Cardiac ventricle fibroblast (primary cell): ENCODE data around the gene VAT1. TPM values are rescaled to one million over a fixed set of nuclear protein-coding genes. Genes with fewer than 3 reads are reported as not detected.

Source experiments
- total RNA-seq: library from RNA; depleted of rRNA; stranded (reverse); fragments of >200 nt; gene quantifications from 2 replicates; pipeline ENCODE4 v1.2.3, GENCODE V29; 2015

The VAT1 gene
- total RNA-seq = 154 and 167 TPM in 2 replicates

DNA sequence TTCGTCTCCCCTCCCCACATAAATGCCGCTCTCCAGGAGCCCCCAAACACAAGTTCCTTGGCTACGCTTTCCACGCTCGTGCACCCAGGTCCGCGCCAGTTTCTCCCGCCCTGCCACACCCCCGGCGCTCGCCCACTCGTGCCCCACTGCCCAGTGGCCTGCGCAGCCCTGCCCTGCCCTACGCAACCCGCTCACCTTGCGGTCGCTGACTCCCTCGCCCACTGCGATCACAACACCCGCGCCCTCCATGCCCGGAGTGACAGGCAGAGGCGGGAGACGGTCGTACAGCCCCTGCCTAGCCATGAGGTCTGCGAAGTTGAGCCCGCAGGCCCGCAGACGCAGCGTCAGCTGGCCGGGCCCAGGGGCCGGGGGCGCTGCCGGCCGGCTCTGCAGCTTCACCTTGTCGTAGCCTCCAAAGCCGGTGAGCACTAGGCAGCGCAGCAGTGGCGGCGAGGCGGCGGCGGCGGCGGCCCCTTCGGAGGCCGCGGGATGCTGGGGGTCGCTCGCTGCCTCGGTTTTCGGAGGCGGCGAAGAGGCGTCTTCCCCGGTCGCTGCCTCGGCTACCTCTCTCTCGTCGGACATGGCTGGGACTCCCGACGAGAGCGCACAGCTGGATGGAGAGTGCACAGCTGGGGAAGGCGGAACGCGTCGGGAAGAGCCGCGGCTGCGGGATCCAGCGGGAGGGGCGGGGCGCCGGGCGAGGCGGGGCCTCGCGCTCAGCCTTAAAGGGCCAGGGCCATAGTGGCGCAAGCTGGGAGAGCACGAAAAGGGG, at the start of gene VAT1:
Gene VAT1, minus strand, starts transcription at position 645 of the 772 bp plus-strand sequence. Its CDS starts 63 bp downstream, at position 582.

GRCh38 chr17:43024407-43025289, 2.5 kb upstream of the VAT1 start, which contains the start of gene RND2:
Gene RND2 (plus strand): TSS chr17:43025231. CDS start chr17:43025348, 117 bp downstream.

GRCh38 chr17:43006639-43007551, 15.3 kb downstream of the VAT1 start, which contains the start of gene IFI35:
Gene IFI35 (plus strand): TSS chr17:43006784. CDS start chr17:43006948, 164 bp downstream.

DNA sequence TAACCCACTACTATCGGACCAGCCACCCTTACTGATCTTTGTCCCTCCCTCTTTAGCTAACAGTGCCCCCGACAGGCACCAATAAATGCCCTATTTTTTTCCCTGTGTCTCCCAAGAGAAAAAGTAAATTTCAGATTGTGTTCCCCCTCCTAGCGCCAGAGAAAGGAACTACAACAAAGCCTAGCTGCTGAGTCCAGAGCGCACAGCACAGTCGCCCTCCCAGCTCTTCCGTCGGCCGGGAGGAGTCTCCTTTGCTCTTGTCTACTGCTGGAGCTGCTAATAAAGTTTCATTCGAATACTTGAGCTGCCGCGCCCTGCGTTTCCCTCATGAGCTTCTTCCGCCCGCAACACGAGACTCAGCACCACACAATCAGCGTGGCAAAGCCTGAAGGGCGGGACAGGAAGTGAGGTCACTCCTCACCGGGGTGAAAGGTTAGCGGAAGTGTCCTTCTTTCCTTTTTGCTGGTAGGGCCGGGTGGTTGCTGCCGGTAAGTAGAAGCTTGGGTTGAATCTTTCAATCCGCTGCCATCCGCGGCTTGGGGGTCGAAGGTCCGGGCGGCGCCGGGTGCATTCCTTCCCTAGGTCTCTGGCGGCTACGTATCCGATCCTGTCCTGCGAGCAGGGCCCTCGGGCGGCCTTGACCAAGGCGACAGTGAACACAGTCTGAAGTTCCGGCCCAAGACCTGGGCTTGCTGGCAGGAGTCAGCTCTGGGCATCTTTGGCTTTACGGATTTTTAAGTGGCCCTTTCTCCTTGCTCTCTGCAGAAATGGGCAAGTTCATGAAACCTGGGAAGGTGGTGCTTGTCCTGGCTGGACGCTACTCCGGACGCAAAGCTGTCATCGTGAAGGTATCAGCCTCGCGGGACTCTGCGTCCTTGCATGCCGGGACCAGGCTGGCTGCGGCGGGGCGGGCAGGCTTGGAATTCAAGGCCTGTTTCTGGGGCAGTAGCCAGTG, 23.9 kb downstream of the VAT1 start, which contains the start of gene RPL27:
Gene RPL27, plus strand, starts transcription at position 436 of the 955 bp plus-strand sequence. Its CDS starts 332 bp downstream, at position 768.

DNA sequence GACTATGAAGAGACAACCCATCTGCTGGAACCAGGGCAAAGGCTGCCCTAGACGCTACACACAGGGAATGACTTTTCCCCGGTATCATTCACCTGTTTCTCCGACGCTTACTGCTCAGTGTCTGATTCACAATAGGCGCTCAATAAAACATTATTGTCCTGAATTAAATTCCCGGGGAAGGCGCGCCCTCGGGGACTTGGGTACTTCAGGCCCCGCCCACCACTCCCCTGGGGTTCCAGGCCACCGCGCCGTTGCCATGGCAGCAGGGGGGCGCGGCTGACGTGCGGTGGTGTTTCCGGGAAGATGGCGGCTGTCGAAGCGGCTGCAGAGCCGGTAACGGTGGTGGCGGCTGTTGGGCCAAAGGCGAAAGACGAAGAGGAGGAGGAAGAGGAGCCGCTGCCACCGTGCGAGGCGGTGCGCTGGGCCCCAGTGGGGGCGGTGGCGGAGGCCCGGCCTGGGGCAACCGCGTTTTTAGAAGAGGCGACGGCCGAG, 41.9 kb downstream of the VAT1 start, which contains the start of gene RUNDC1:
Gene RUNDC1, plus strand, starts transcription at position 292 of the 492 bp plus-strand sequence. Its CDS starts 12 bp downstream, at position 304.

DNA sequence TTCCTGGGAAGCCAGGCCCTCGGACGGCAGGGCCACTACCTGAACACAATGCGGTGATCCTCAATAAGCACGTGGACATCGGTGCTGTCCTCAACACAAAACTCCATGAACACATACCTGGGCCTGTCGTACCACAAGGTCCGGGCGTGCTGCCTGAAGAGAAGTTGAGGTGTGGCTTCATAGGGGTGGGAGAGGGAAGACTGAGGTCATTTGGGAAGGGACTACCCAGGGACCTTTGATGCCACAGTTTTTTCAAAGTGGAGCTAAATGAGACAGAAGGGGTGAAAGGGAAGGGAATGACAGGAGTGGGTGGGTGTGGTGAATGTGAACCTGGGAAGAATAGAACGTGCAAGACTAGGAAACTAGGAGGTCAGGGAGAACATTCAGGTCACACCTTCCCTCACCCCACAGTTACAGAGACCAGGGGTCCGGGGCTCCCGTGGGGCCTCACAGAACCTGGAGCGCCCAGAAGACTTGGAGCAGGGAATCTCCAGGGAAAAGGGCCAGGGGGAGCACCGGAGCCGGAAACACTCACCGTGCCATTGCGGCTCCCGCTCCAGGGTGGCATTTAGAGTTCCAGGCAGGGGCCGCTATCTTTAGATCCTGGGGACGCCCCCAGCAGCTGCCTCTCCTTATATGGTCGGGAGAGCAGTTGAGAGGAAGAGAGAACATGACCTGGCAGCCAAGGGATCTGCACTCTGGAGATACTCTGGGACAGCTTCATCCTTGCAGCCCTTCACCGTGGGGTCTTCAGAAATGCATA, 42.5 kb downstream of the VAT1 start, which contains the start of gene PTGES3L:
Gene PTGES3L, minus strand, starts transcription at position 570 of the 763 bp plus-strand sequence. Its CDS starts 27 bp downstream, at position 543.

Other genes starting within 250 kb of the VAT1 start
- gene VPS25, start 248.9 kb downstream of the VAT1 start, total RNA-seq = 50.6 and 60.9 TPM in 2 replicates
- gene WNK4, start 241.8 kb downstream of the VAT1 start, total RNA-seq = 1.4 and 1.5 TPM in 2 replicates
- 46.9 and 82.1 TPM in 2 replicates for gene COA3, start 223.7 kb downstream of the VAT1 start, total RNA-seq
- not detected in 2 replicates for gene CNTD1, start 223.5 kb downstream of the VAT1 start, total RNA-seq
- 57.2 and 68.1 TPM in 2 replicates for gene BECN1, start 198.1 kb downstream of the VAT1 start, total RNA-seq
- gene PSME3, start 189.0 kb downstream of the VAT1 start, total RNA-seq = 61.2 and 74.0 TPM in 2 replicates
- gene AOC2, start 177.8 kb downstream of the VAT1 start, total RNA-seq = 0.34 and 1.4 TPM in 2 replicates
- gene AOC3, start 171.2 kb downstream of the VAT1 start, total RNA-seq = 3.3 and 6.3 TPM in 2 replicates
- gene G6PC1, start 121.6 kb downstream of the VAT1 start, total RNA-seq = not detected in 2 replicates
- gene AARSD1, start 57.9 kb downstream of the VAT1 start, total RNA-seq = 23.8 and 28.5 TPM in 2 replicates
- not detected in 2 replicates for gene PTGES3L, start 42.3 kb downstream of the VAT1 start, total RNA-seq
- gene RUNDC1, start 41.8 kb downstream of the VAT1 start, total RNA-seq = 7.2 and 9.4 TPM in 2 replicates
- gene RPL27, start 24.0 kb downstream of the VAT1 start, total RNA-seq = 1,508 and 1,514 TPM in 2 replicates
- gene IFI35, start 15.6 kb downstream of the VAT1 start, total RNA-seq = 33.2 and 40.8 TPM in 2 replicates
- gene RND2, start 2.8 kb upstream of the VAT1 start, total RNA-seq = 0.19 and 0.20 TPM in 2 replicates
- 2.4 and 3.7 TPM in 2 replicates for gene BRCA1, start 103.0 kb upstream of the VAT1 start, total RNA-seq
- gene NBR1, start 148.8 kb upstream of the VAT1 start, total RNA-seq = 70.3 and 75.9 TPM in 2 replicates
- 1.5 and 2.0 TPM in 2 replicates for gene TMEM106A, start 189.5 kb upstream of the VAT1 start, total RNA-seq
- not detected in 2 replicates for gene CCDC200, start 206.2 kb upstream of the VAT1 start, total RNA-seq
- gene RNU2-1, start 211.6 kb upstream of the VAT1 start, total RNA-seq = not detected in 2 replicates